GM12874 (cell line): Measurements from ENCODE around the gene PI3.

Experiments used
- CTCF ChIP-seq: IDR thresholded peaks from 2 replicates; pipeline ENCODE4 v1.5.1; 2011; ENCODE audit warnings: low read depth, mild to moderate bottlenecking, control low read depth, low read length, moderate library complexity; ENCODE audit not compliant: insufficient read depth

PI3 gene

DNA sequence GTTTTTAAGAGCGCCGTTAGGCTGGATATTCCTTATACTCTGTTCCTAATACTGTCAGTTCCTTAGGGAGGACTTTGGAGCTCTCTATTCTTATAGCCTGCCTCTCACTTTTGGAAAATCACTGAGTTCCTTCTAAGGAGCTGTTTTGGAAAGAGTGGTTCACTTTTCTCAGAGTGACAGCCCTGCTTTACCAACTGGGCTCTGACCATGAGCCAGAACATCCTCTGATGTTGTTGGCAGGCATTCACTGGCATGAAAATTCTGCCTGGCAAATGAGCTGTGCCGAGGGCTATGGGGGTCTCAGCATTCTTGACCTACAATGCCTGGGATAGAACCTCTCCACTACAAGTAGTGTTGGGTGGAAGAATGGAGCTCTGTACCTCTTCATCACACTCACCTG lies 17.2 kb downstream of the PI3 start:
- TF ChIP-seq CTCF = no peak

- TF ChIP-seq CTCF = no peak
Observed at GRCh38 chr20:45193331-45193730, 18.6 kb downstream of the PI3 start.

- no peak for TF ChIP-seq CTCF
Observed at GRCh38 chr20:45206725-45207124, 32.0 kb downstream of the PI3 start, which contains the start of gene SEMG1. Gene SEMG1, plus strand, starts transcription at chr20:45207033. Its CDS starts 21 bp downstream, at chr20:45207054.

- TF ChIP-seq CTCF = no peak
Observed at GRCh38 chr20:45209924-45210323, 35.2 kb downstream of the PI3 start.

GRCh38 chr20:45211569-45212474 lies 37.1 kb downstream of the PI3 start:
- no peak for TF ChIP-seq CTCF

GRCh38 chr20:45212836-45213235 lies 38.1 kb downstream of the PI3 start:
- no peak for TF ChIP-seq CTCF

- TF ChIP-seq CTCF = no peak
Observed at GRCh38 chr20:45218124-45218523, 43.4 kb downstream of the PI3 start.
